Endothelial cell of umbilical vein (primary cell): ENCODE measurements around the gene RAD9A. TPM values are rescaled to one million over a fixed set of nuclear protein-coding genes. Genes with fewer than 3 reads are reported as not detected.

ENCODE experiments used
- BruUV-seq: library from RNA; stranded (reverse); fragments of 400-500 nt; replicated peaks from 2 replicates; lab custom pipeline; 2021; lab: Mats Ljungman, UMichigan
- CTCF ChIA-PET: fragments of 300-600, 350-600 bp; sonication (Branson Sonifier 250); formaldehyde crosslinking; loops from one replicate; lab custom pipeline; 2021; ENCODE audit warnings: antibody characterized with exemption, inconsistent platforms; lab: Charles Lee
- POLR2A ChIA-PET: fragments of 300-600, 350-600 bp; sonication (Branson Sonifier 250); formaldehyde crosslinking; loops from one replicate; lab custom pipeline; 2021; ENCODE audit warnings: antibody characterized with exemption, inconsistent platforms; lab: Charles Lee
- DNase-seq: peaks from one replicate; pipeline ENCODE4 v3.0.0-alpha.2; 2011; ENCODE audit warnings: low read depth, low spot score
- FAIRE-seq: peaks from 2 replicates; lab custom pipeline; 2011; peaks lifted over from hg19 to GRCh38; lab: Jason Lieb, UNC
- H2AFZ ChIP-seq: 2 replicates; pipeline ENCODE4 v1.6.0; 2012; ENCODE audit warnings: low read depth, low read length, control low read depth, inconsistent platforms
- H3K27ac ChIP-seq: 2 replicates; pipeline ENCODE4 v1.5.1; 2011; ENCODE audit warnings: low read depth, mild to moderate bottlenecking, control low read depth, low read length, moderate library complexity; ENCODE audit not compliant: insufficient read depth
- H3K27me3 ChIP-seq, 2 experiments: 2 replicates each; pipeline versions ENCODE4 v1.6.0 to v1.6.1; 2011; ENCODE audit warnings: low read length in 2 of 2, mixed read lengths in 1 of 2; ENCODE audit not compliant: control insufficient read depth in 2 of 2, insufficient read depth in 2 of 2
- H3K36me3 ChIP-seq, 2 experiments: 2 replicates in 1 of 2; 3 replicates in 1 of 2; pipeline ENCODE4 v1.5.1; 2011; ENCODE audit warnings: low read length in 2 of 2, mild to moderate bottlenecking in 1 of 2, moderate library complexity in 1 of 2; ENCODE audit not compliant: control insufficient read depth in 2 of 2, insufficient read depth in 2 of 2; ENCODE audit errors: extremely low read depth in 1 of 2
- H3K4me1 ChIP-seq: 3 replicates; pipeline ENCODE4 v1.5.1; 2011; ENCODE audit warnings: mild to moderate bottlenecking, low read length; ENCODE audit not compliant: control insufficient read depth, insufficient read depth; ENCODE audit errors: extremely low read depth
- H3K4me2 ChIP-seq: 2 replicates; pipeline ENCODE4 v1.6.1; 2011; ENCODE audit warnings: low read length, control low read depth, mixed read lengths; ENCODE audit not compliant: insufficient read depth
- H3K4me3 ChIP-seq, 3 experiments: fragments of 200-600 bp in 1 of 3; sonication (generic), shearing (Covaris generic) in 1 of 3; replicated peaks in 1 of 3; 2 replicates each; pipeline ENCODE4 v1.5.1; 2011 to 2016; ENCODE audit warnings: control low read depth in 3 of 3, low read length in 3 of 3, mild to moderate bottlenecking in 2 of 3, inconsistent platforms in 1 of 3, low read depth in 1 of 3, moderate library complexity in 1 of 3; ENCODE audit not compliant: insufficient read depth in 1 of 3
- H3K79me2 ChIP-seq: 2 replicates; pipeline ENCODE4 v1.6.0; 2012; ENCODE audit warnings: low read length, inconsistent platforms; ENCODE audit not compliant: control insufficient read depth, insufficient read depth
- H3K9ac ChIP-seq: replicated peaks from 2 replicates; pipeline ENCODE3; 2011; ENCODE audit warnings: low read length, control low read depth; ENCODE audit not compliant: insufficient read depth; ENCODE audit errors: extremely low read depth
- H3K9me1 ChIP-seq: replicated peaks from 3 replicates; pipeline ENCODE4 v1.6.0; 2011; ENCODE audit warnings: mild to moderate bottlenecking, low read length; ENCODE audit not compliant: control insufficient read depth, insufficient read depth; ENCODE audit errors: extremely low read depth
- H3K9me3 ChIP-seq: replicated peaks from 2 replicates; pipeline ENCODE4 v1.5.1; 2012; ENCODE audit warnings: low read length, inconsistent platforms; ENCODE audit not compliant: control insufficient read depth, insufficient read depth
- H4K20me1 ChIP-seq: replicated peaks from 2 replicates; pipeline ENCODE3; 2011; ENCODE audit warnings: mild to moderate bottlenecking, low read length; ENCODE audit not compliant: control insufficient read depth, insufficient read depth; ENCODE audit errors: extremely low read depth
- CTCF ChIP-seq, 2 donors: IDR thresholded peaks; 1 replicate in 1 of 2; 2 replicates in 1 of 2; pipeline ENCODE4 v1.5.1; 2011; ENCODE audit warnings: low read length in 2 of 2, mild to moderate bottlenecking in 2 of 2, moderate library complexity in 2 of 2, control low read depth in 1 of 2, inconsistent platforms in 1 of 2, low read depth in 1 of 2; ENCODE audit not compliant: insufficient read depth in 1 of 2; ENCODE audit errors: extremely low read depth in 1 of 2
- EZH2 ChIP-seq: IDR thresholded peaks from 2 replicates; pipeline ENCODE4 v1.6.1; 2012; ENCODE audit warnings: borderline replicate concordance, low read depth, mild to moderate bottlenecking, moderate library complexity, low read length, inconsistent platforms; ENCODE audit not compliant: severe bottlenecking
- FOS ChIP-seq: IDR thresholded peaks from 2 replicates; pipeline ENCODE4 v1.6.1; 2011; ENCODE audit warnings: mild to moderate bottlenecking, low read length, moderate library complexity, borderline replicate concordance; ENCODE audit not compliant: insufficient read depth
- GATA2 ChIP-seq: IDR thresholded peaks from 2 replicates; pipeline ENCODE4 v1.7.0; 2011; ENCODE audit warnings: low read depth, mild to moderate bottlenecking, moderate library complexity, mixed read lengths, low read length; ENCODE audit not compliant: insufficient read length, insufficient read depth
- JUN ChIP-seq: IDR thresholded peaks from 2 replicates; pipeline ENCODE4 v1.6.1; 2011; ENCODE audit warnings: borderline replicate concordance, low read depth; ENCODE audit not compliant: insufficient read length, insufficient read depth
- MAX ChIP-seq: IDR thresholded peaks from 2 replicates; pipeline ENCODE4 v1.6.1; 2011; ENCODE audit not compliant: insufficient read depth, insufficient read length
- MYC ChIP-seq: IDR thresholded peaks from one replicate; pipeline ENCODE4 v1.6.1; 2011; ENCODE audit warnings: mild to moderate bottlenecking, low read depth, low read length
- POLR2A ChIP-seq: IDR thresholded peaks from 2 replicates; pipeline ENCODE4 v1.6.1; 2012; ENCODE audit warnings: low read depth, mild to moderate bottlenecking, control low read depth, low read length
- POLR2AphosphoS5 ChIP-seq: IDR thresholded peaks from 2 replicates; pipeline ENCODE4 v1.6.1; 2012; ENCODE audit warnings: low read depth, mild to moderate bottlenecking, control low read depth, low read length, moderate library complexity; ENCODE audit not compliant: insufficient read depth
- dilution Hi-C: fragments of 300-500 bp; cut with MboI; formaldehyde crosslinking; loops from one replicate; pipeline ENCODE4 v1.15.0; 2019; ENCODE audit warnings: low sequenced_read_pairs; ENCODE audit not compliant: extremely low pct_ligation_motif_present
- intact Hi-C: fragments of 100-400 bp; cut with micrococcal nuclease; formaldehyde crosslinking; loops from one replicate; pipeline ENCODE4 v1.10.0; 2022
- polyA plus RNA-seq, 4 experiments: library from polyadenylated mRNA; depleted of rRNA in 3 of 4; stranded (reverse) in 3 of 4; unstranded in 1 of 4; fragments of >200 nt; gene quantifications; 2 replicates each; pipeline versions ENCODE4 v1.2.1 to v1.2.3, GENCODE V29; 2011 to 2012; ENCODE audit warnings: missing spikeins in 1 of 4
- total RNA-seq: library from RNA; stranded (reverse); gene quantifications from 2 replicates; pipeline ENCODE4 v1.2.3, GENCODE V29; 2021

Gene RAD9A
- total and polyA plus RNA-seq, 2 donors (not counting 3 experiments of a cell fraction or from before 2014, with no cell fraction given), result 18.4 to 22.2 TPM

- Histone ChIP-seq H2AFZ (peak overlapping the region; percentile 87), H3K36me3 (no peaks in the 10 kb centered on the region), H3K9me1 (no peaks in the 10 kb centered on the region), H4K20me1 (no peaks in the 10 kb centered on the region), H3K9me3 (no peaks in the 10 kb centered on the region), H3K27me3 (peaks cover 0 to 4% of the 10 kb centered on the region in 2 experiments), H3K79me2 (no peaks in the 10 kb centered on the region), H3K4me2 (peak overlapping the region; percentile 82), H3K4me1 (peaks cover 4% of the 10 kb centered on the region), H3K27ac (no peak overlapping the region), H3K4me3 (peak overlapping the region in 1 of 3 experiments; percentile 37), H3K9ac (no peak overlapping the region)
- ChIA-PET CTCF (interaction anchor here (2.1 to 2.7 kb wide), 2 partner anchors 16 to 19 kb away, joined by 6 to 19 read pairs; partner anchors contain the start of genes PPP1CA and TBC1D10C), POLR2A (no interaction called here)
- DNase-seq, result no peak
- no TSS peak for BruUV-seq
- dilution Hi-C loops, result no loop called here
- intact Hi-C loops, result loop anchor here (2.0 kb wide), 1 partner anchor 45 kb away; no protein-coding TSS in a partner anchor
- no peak for FAIRE-seq
- TF ChIP-seq FOS (no peak), JUN (no peak), EZH2 (no peak), MYC (no peak), POLR2AphosphoS5 (no peak), CTCF (IDR thresholded peaks at IDR 0.05; ENCODE audit: extremely low read depth in 1 of 2, insufficient read depth in 1 of 2, low read depth in 1 of 2, low read length in 2 of 2) (no peak), POLR2A (no peak), GATA2 (no peak), MAX (no peak)
Measured at GRCh38 chr11:67420147-67420645, 28.4 kb downstream of the RAD9A start.
